ENCODE results near the gene GRID2IP. TPM values are rescaled to one million over a fixed set of nuclear protein-coding genes. Genes with fewer than 3 reads are reported as not detected.
"Not testable (repeated sequence)": the region's sequence is repeated elsewhere in the genome, so short reads cannot be mapped to it uniquely, and the experiment has no call there.

Gene GRID2IP
- total RNA-seq, 2 experiments from 2014 or later, result 0.36 to 0.39 TPM

DNA sequence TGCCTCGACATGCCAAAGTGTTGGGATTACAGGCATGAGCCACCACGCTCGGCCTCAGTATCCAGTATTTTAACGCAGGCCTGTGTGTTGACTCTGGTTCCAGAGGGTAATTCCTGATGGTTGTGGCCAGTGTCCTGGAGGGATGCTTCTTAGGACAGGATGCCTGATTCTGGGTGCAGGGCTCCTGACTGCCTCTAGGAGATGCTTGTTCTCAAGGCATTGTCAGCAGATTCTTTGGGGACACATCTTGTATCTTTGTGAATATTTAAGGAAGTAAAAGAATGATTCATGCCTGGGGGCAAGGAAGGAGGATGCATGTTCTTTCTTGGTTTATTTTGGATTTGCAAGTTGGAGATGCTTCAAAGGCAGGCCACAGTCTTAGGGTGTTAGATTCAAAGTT is 28.2 kb upstream of the GRID2IP start:
- H3K27me3 ChIP-seq (ENCODE audit: control insufficient read depth in 1 of 2, insufficient read depth in 2 of 2, low read length in 2 of 2), result no peaks in the 10 kb centered on the region
- peaks cover 17% of the 10 kb centered on the region for H3K4me1 ChIP-seq (ENCODE audit: insufficient read depth, low read length)
- Mint-ChIP-seq H3K9me3 (no peaks in the 10 kb centered on the region), H3K4me1 (ENCODE audit: low read depth) (peaks cover 14% of the 10 kb centered on the region), H3K27me3 (no peaks in the 10 kb centered on the region), H3K27ac (peak overlapping the region; percentile 63), H3K36me3 (ENCODE audit: low read depth) (peaks cover 54% of the 10 kb centered on the region), H3K4me3 (peak overlapping the region; percentile 65)
- TF ChIP-seq, protein P1, sequence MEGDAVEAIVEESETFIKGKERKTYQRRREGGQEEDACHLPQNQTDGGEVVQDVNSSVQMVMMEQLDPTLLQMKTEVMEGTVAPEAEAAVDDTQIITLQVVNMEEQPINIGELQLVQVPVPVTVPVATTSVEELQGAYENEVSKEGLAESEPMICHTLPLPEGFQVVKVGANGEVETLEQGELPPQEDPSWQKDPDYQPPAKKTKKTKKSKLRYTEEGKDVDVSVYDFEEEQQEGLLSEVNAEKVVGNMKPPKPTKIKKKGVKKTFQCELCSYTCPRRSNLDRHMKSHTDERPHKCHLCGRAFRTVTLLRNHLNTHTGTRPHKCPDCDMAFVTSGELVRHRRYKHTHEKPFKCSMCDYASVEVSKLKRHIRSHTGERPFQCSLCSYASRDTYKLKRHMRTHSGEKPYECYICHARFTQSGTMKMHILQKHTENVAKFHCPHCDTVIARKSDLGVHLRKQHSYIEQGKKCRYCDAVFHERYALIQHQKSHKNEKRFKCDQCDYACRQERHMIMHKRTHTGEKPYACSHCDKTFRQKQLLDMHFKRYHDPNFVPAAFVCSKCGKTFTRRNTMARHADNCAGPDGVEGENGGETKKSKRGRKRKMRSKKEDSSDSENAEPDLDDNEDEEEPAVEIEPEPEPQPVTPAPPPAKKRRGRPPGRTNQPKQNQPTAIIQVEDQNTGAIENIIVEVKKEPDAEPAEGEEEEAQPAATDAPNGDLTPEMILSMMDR (IDR thresholded peaks at IDR 0.05), result no peak
- CTCF ChIA-PET, result interaction anchor here (1.1 kb wide), 1 partner anchor 11 kb away, joined by 5 read pairs; the partner anchor contains the start of gene INTS15
- ATAC-seq (ENCODE audit: poor library complexity) (no peak), DNase-seq (peak in 2 of 14 experiments; percentile 30 to 43)
- POLR2A ChIA-PET, result no interaction called here
- no peak overlapping the region for H3K4me3 ChIP-seq (ENCODE audit: low read length)
- intact Hi-C loops (cut with DNase I, micrococcal nuclease), result loop anchor here (5.0 kb wide), 2 partner anchors 47 to 128 kb away; partner anchors contain the start of gene ZNF12 (in 1 of the 2)
- no peak overlapping the region for H3K27ac ChIP-seq (ENCODE audit: low read depth in 1 of 2, low read length in 2 of 2)
- peaks cover 36% of the 10 kb centered on the region for H3K36me3 ChIP-seq (ENCODE audit: insufficient read depth, low read length)
- no peaks in the 10 kb centered on the region for H3K9me3 ChIP-seq (ENCODE audit: control insufficient read depth in 1 of 2, insufficient read depth in 1 of 2, low read length in 2 of 2)

DNA sequence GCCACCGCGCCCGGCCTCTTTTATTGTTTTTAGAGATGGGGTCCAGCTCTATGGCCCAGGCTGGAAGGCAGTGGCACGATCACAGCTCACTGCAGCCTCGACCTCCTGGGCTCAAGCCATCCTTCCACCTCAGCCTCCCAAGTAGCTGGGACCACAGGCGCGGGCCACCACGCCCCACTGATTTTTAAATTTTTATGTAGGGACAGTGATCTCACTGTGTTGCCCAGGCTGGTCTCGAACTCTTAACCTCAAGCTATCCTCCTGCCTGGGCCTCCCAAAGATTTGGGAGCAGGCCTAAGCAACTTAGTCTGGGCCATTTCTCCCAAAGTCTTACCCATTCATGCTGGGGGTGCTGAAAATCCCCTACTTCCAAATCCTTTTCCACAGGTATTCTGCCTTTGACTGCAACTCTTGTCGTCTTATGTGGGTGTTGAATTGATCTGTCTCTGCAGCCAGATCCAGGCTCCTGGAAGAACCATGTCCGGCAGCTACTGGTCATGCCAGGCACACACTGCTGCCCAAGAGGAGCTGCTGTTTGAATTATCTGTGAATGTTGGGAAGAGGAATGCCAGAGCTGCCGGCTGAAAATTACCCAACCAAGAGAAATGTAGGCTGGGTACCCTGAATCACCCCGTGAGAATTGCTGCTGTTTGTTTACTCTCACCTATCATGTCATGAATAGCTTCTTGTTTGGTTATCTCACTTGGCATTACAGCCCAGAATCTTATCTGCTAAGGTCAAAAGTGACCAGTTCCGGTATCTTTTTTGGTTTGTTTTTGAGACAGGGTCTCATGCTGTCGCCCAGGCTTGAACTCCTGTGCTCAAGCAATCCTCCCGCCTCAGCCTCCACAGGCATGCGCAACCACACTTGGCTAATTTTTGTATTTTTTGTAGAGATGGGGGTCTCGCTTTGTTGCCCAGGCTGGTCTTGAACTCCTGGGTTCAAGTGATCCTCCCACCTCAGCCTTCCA is 27.1 kb upstream of the GRID2IP start:
- Histone ChIP-seq H3K4me1 (ENCODE audit: insufficient read depth, low read length) (peaks cover 17% of the 10 kb centered on the region), H3K9me3 (ENCODE audit: control insufficient read depth in 1 of 2, insufficient read depth in 1 of 2, low read length in 2 of 2) (no peaks in the 10 kb centered on the region), H3K27me3 (ENCODE audit: control insufficient read depth in 1 of 2, insufficient read depth in 2 of 2, low read length in 2 of 2) (no peaks in the 10 kb centered on the region), H3K27ac (ENCODE audit: low read depth in 1 of 2, low read length in 2 of 2) (peak overlapping the region; percentile 89 to 95), H3K36me3 (ENCODE audit: insufficient read depth, low read length) (peaks cover 32% of the 10 kb centered on the region), H3K4me3 (ENCODE audit: low read length) (peak overlapping the region; percentile 83)
- no peak for ATAC-seq (ENCODE audit: poor library complexity)
- H3K27ac Mint-ChIP-seq, result peak overlapping the region; percentile 88
- TF ChIP-seq, protein P1 (IDR thresholded peaks at IDR 0.05), result no peak
- H3K27me3 Mint-ChIP-seq, result no peaks in the 10 kb centered on the region
- no peak for DNase-seq
- peaks cover 44% of the 10 kb centered on the region for H3K36me3 Mint-ChIP-seq (ENCODE audit: low read depth)
- ChIA-PET CTCF (interaction anchor here (2.1 kb wide), 1 partner anchor 11 kb away, joined by 14 read pairs; the partner anchor contains the start of gene INTS15), POLR2A (interaction anchor here (0.6 to 2.3 kb wide), 4 partner anchors 12 to 229 kb away, joined by 3 to 21 read pairs (median 3); partner anchors contain the start of gene INTS15)
- peaks cover 14% of the 10 kb centered on the region for H3K4me1 Mint-ChIP-seq (ENCODE audit: low read depth)
- no peaks in the 10 kb centered on the region for H3K9me3 Mint-ChIP-seq
- intact Hi-C loops (cut with DNase I, micrococcal nuclease), result loop anchor here (5.0 kb wide), 2 partner anchors 46 to 129 kb away; partner anchors contain the start of gene ZNF12 (in 1 of the 2)
- H3K4me3 Mint-ChIP-seq, result peak overlapping the region; percentile 93

DNA sequence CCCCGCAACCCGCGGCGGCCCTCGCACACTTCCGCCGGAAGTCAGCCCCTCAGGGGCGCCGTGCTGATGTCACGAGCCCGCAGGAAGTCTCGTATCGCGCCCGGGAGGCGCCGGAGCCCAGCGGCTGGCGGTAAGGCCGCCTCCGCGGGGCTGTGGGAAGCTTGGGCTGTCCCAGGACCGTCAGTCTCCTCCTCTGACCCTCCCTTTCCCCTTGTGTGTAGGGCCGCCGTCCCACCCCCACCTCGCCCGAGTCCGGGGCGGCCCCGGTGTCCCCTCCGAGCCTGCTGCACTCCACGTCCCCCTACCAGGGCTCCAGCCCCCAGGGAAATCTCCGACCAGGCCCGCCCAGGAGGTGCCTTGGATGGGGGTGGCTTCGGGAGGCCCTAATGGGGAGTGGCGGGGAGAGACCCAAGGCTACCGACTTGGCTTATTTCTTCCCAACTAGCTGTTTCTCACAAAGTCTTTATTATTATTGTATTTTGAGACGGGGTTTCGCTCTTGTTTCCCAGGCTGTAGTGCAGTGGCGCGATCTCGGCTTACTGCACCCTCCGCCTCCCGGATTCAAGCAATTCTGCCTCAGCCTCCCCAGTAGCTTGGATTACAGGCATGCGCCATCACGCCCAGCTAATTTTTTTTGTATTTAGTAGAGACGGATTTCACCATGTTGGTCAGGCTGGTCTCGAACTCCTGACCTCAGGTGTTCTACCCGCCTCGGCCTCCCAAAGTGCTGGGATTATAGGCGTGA is 26.3 kb upstream of the GRID2IP start, which contains the start of gene ZDHHC4:
ZDHHC4 (plus strand) TSS at position 86 of the 745 bp plus-strand sequence. CDS start 3,108 bp downstream, outside the sequence.
- TF ChIP-seq, protein P1 (IDR thresholded peaks at IDR 0.05), result no peak
- Mint-ChIP-seq H3K27me3 (no peaks in the 10 kb centered on the region), H3K9me3 (no peaks in the 10 kb centered on the region), H3K36me3 (ENCODE audit: low read depth) (peaks cover 35% of the 10 kb centered on the region), H3K27ac (peak within 1 kb of the TSS; percentile 88), H3K4me3 (peak within 1 kb of the TSS; percentile 93), H3K4me1 (ENCODE audit: low read depth) (peaks cover 14% of the 10 kb centered on the region)
- ChIA-PET POLR2A (interaction anchor here (0.6 to 2.3 kb wide), 5 partner anchors 12 to 1074 kb away, joined by 3 to 21 read pairs (median 3); partner anchors contain the start of gene INTS15), CTCF (interaction anchor here (2.1 kb wide), 1 partner anchor 12 kb away, joined by 14 read pairs; the partner anchor contains the start of gene INTS15)
- peak within 1 kb of the TSS; percentile 83 for H3K4me3 ChIP-seq (ENCODE audit: low read length)
- intact Hi-C loops (cut with DNase I, micrococcal nuclease), result loop anchor here (5.0 kb wide), 2 partner anchors 45 to 130 kb away; partner anchors contain the start of gene ZNF12 (in 1 of the 2)
- H3K27me3 ChIP-seq (ENCODE audit: control insufficient read depth in 1 of 2, insufficient read depth in 2 of 2, low read length in 2 of 2), result no peaks in the 10 kb centered on the region
- DNase-seq (peak; percentile 65 to 94 (median 82)), ATAC-seq (ENCODE audit: poor library complexity) (peak; percentile 92)
- peaks cover 17% of the 10 kb centered on the region for H3K4me1 ChIP-seq (ENCODE audit: insufficient read depth, low read length)
- H3K9me3 ChIP-seq (ENCODE audit: control insufficient read depth in 1 of 2, insufficient read depth in 1 of 2, low read length in 2 of 2), result no peaks in the 10 kb centered on the region
- peaks cover 24% of the 10 kb centered on the region for H3K36me3 ChIP-seq (ENCODE audit: insufficient read depth, low read length)
- H3K27ac ChIP-seq (ENCODE audit: low read depth in 1 of 2, low read length in 2 of 2), result peak within 1 kb of the TSS; percentile 89 to 95

DNA sequence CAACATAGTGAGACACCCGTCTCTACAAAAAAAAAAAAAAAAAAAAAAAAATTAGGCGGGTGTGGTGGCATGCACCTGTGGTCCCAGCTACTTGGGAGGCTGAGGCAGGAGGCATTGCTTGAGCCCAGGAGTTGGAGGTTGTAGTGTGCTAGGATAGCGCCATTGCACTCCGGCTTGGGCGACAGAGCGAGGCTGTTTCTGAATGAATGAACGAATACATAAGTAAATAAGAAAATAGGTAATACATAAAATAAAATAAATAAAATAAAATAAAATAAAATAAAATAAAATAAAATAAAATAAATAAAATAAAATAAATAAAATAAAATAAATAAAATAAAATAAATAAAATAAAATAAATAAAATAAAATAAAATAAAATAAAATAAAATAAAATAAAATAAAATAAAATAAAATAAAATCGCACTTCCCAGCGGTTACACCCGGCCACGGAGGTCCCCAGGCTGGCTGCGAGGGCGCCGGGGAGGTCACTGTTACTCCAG is 25.7 kb upstream of the GRID2IP start:
- peak overlapping the region; percentile 88 for H3K27ac Mint-ChIP-seq
- not testable (repeated sequence) for H3K27me3 ChIP-seq (ENCODE audit: control insufficient read depth in 1 of 2, insufficient read depth in 2 of 2, low read length in 2 of 2); H3K27me3 Mint-ChIP-seq; H3K9me3 Mint-ChIP-seq; H3K9me3 ChIP-seq (ENCODE audit: control insufficient read depth in 1 of 2, insufficient read depth in 1 of 2, low read length in 2 of 2)
- Histone ChIP-seq H3K27ac (ENCODE audit: low read depth in 1 of 2, low read length in 2 of 2) (peak overlapping the region in 1 of 2 donors; percentile 22), H3K36me3 (ENCODE audit: insufficient read depth, low read length) (peaks cover 18% of the 10 kb centered on the region), H3K4me1 (ENCODE audit: insufficient read depth, low read length) (peaks cover 17% of the 10 kb centered on the region), H3K4me3 (ENCODE audit: low read length) (peak overlapping the region; percentile 83)
- intact Hi-C loops (cut with DNase I, micrococcal nuclease), result loop anchor here (5.0 kb wide), 2 partner anchors 45 to 130 kb away; partner anchors contain the start of gene ZNF12 (in 1 of the 2)
- CTCF ChIA-PET, result interaction anchor here (2.1 kb wide), 1 partner anchor 13 kb away, joined by 14 read pairs; the partner anchor contains the start of gene INTS15
- ATAC-seq (ENCODE audit: poor library complexity) (peak; percentile 20), DNase-seq (peak in 4 of 14 experiments; percentile 15 to 51 (median 36))
- H3K36me3 Mint-ChIP-seq (ENCODE audit: low read depth), result peaks cover 29% of the 10 kb centered on the region
- peak overlapping the region; percentile 93 for H3K4me3 Mint-ChIP-seq
- POLR2A ChIA-PET, result interaction anchor here (0.7 to 2.3 kb wide), 4 partner anchors 13 to 1075 kb away, joined by 3 to 21 read pairs (median 4); partner anchors contain the start of gene INTS15
- H3K4me1 Mint-ChIP-seq (ENCODE audit: low read depth), result peaks cover 14% of the 10 kb centered on the region

Data from CD4-positive, alpha-beta T cell (primary cell).